PC-9 (cell line): ENCODE measurements around the gene HS6ST1. TPM values are rescaled to one million over a fixed set of nuclear protein-coding genes. Genes with fewer than 3 reads are reported as not detected.

Experiments used
- BruUV-seq: library from RNA; stranded (reverse); fragments of 400-500 nt; replicated peaks from 2 replicates; lab custom pipeline; 2021; lab: Mats Ljungman, UMichigan
- CTCF ChIA-PET: fragments of 300-600 bp; sonication (Branson Sonifier 250); formaldehyde crosslinking; loops from one replicate; lab custom pipeline; 2022; ENCODE audit warnings: antibody characterized with exemption; lab: Charles Lee
- POLR2A ChIA-PET: fragments of 300-600 bp; sonication (Branson Sonifier 250); formaldehyde crosslinking; loops from one replicate; lab custom pipeline; 2022; ENCODE audit warnings: antibody characterized with exemption; ENCODE audit not compliant: unreplicated experiment; lab: Charles Lee
- DNase-seq, 2 experiments: peaks; one replicate each; pipeline versions ENCODE4 v3.0.0 to v3.0.0-alpha.2; 2015 to 2022; ENCODE audit warnings: mixed read lengths in 1 of 2
- H2AFZ ChIP-seq: fragments of 200-600 bp; sonication (generic); 2 replicates; pipeline ENCODE4 v1.8.1; 2017; ENCODE audit warnings: antibody characterized with exemption
- H3F3A ChIP-seq: fragments of 200-600 bp; sonication (generic); 2 replicates; pipeline ENCODE4 v1.8.1; 2017; ENCODE audit warnings: antibody characterized with exemption, mild to moderate bottlenecking, low read depth; ENCODE audit not compliant: insufficient read depth
- H3K27ac ChIP-seq: fragments of 200-600 bp; sonication (generic); 2 replicates; pipeline ENCODE4 v1.6.1; 2016; ENCODE audit warnings: mixed run types
- H3K27me3 ChIP-seq: fragments of 200-600 bp; sonication (generic); 2 replicates; pipeline ENCODE4 v1.6.1; 2016; ENCODE audit warnings: low read depth, mixed run types; ENCODE audit not compliant: insufficient read depth
- H3K36me3 ChIP-seq: fragments of 200-600 bp; sonication (generic); 2 replicates; pipeline ENCODE4 v1.6.1; 2016; ENCODE audit warnings: low read depth, mixed run types
- H3K4me1 ChIP-seq: fragments of 200-600 bp; sonication (generic); replicated peaks from 2 replicates; pipeline ENCODE4 v1.6.1; 2016; ENCODE audit warnings: mixed run types; ENCODE audit not compliant: insufficient read depth
- H3K4me2 ChIP-seq: fragments of 200-600 bp; sonication (generic); 2 replicates; pipeline ENCODE4 v1.6.1; 2017; ENCODE audit warnings: mixed run types
- H3K4me3 ChIP-seq: fragments of 200-600 bp; sonication (generic); 2 replicates; pipeline ENCODE4 v1.6.1; 2016; ENCODE audit warnings: mixed run types
- H3K79me2 ChIP-seq: fragments of 200-600 bp; sonication (generic); 2 replicates; pipeline ENCODE4 v1.6.1; 2017; ENCODE audit warnings: low read depth, mixed run types
- H3K9me2 ChIP-seq: fragments of 200-600 bp; sonication (generic); 2 replicates; pipeline ENCODE4 v1.8.1; 2017; ENCODE audit warnings: mild to moderate bottlenecking; ENCODE audit not compliant: insufficient read depth
- H3K9me3 ChIP-seq: fragments of 200-600 bp; sonication (generic); 2 replicates; pipeline ENCODE4 v1.8.1; 2016; ENCODE audit warnings: low read depth; ENCODE audit not compliant: insufficient read depth
- H4K20me1 ChIP-seq: fragments of 200-600 bp; sonication (generic); 2 replicates; pipeline ENCODE4 v1.8.1; 2017; ENCODE audit not compliant: insufficient read depth
- CTCF ChIP-seq: fragments of 200-600 bp; sonication (generic); conservative IDR thresholded peaks from 2 replicates; pipeline ENCODE4 v1.6.1; 2017; ENCODE audit warnings: mixed run types, antibody characterized with exemption, mild to moderate bottlenecking, moderate library complexity
- EZH2 ChIP-seq: fragments of 200-600 bp; sonication (generic); IDR thresholded peaks from 2 replicates; pipeline ENCODE4 v1.8.0; 2017; ENCODE audit warnings: antibody characterized with exemption, low read depth
- intact Hi-C: fragments of 100-400 bp; cut with micrococcal nuclease; formaldehyde crosslinking; loops from one replicate; pipeline ENCODE4 v1.10.0; 2022; ENCODE audit not compliant: unreplicated experiment
- total RNA-seq: library from RNA; stranded (reverse); gene quantifications from 2 replicates; pipeline ENCODE4 v1.2.3, GENCODE V29; 2021

HS6ST1 gene
- total RNA-seq, 1 experiment from 2014 or later, result 20.2 TPM

GRCh38 chr2:128322715-128323554 is 4.3 kb upstream of the HS6ST1 start:
- Histone ChIP-seq H2AFZ (no peak overlapping the region), H4K20me1 (no peaks in the 10 kb centered on the region), H3K36me3 (no peaks in the 10 kb centered on the region), H3K9me2 (no peaks in the 10 kb centered on the region), H3K4me3 (peak overlapping the region; percentile 90; the same call in 1 of the 2 replicates), H3K27me3 (no peaks in the 10 kb centered on the region), H3K79me2 (no peaks in the 10 kb centered on the region), H3K4me2 (peak overlapping the region; percentile 90), H3K27ac (no peak overlapping the region), H3K9me3 (no peaks in the 10 kb centered on the region), H3K4me1 (no peaks in the 10 kb centered on the region; the same call in 1 of the 2 replicates), H3F3A (no peaks in the 10 kb centered on the region)
- TF ChIP-seq EZH2, result no peak
- TF ChIP-seq CTCF, result no peak
- ChIA-PET CTCF (interaction anchor here (0.7 kb wide), 1 partner anchor 149 kb away, joined by 9 read pairs; no protein-coding TSS in a partner anchor), POLR2A (interaction anchor here (0.5 kb wide), 1 partner anchor 203 kb away, joined by 3 read pairs; no protein-coding TSS in a partner anchor)
- DNase-seq, result no peak
- no TSS peak for BruUV-seq
- intact Hi-C loops, result loop anchor here (5.0 kb wide), 3 partner anchors 74 to 164 kb away; no protein-coding TSS in a partner anchor

- Histone ChIP-seq H3K27me3 (no peaks in the 10 kb centered on the region), H3F3A (no peaks in the 10 kb centered on the region), H3K27ac (peak overlapping the region; percentile 52; the same call in 1 of the 2 replicates), H4K20me1 (peaks cover 6% of the 10 kb centered on the region), H3K4me1 (peaks cover 3% of the 10 kb centered on the region), H3K79me2 (peaks cover 8% of the 10 kb centered on the region), H3K36me3 (no peaks in the 10 kb centered on the region), H3K9me3 (no peaks in the 10 kb centered on the region), H3K4me3 (peak overlapping the region; percentile 90), H3K4me2 (peak overlapping the region; percentile 90), H2AFZ (peak overlapping the region; percentile 95), H3K9me2 (no peaks in the 10 kb centered on the region)
- TSS peak; percentile 80 for BruUV-seq
- intact Hi-C loops, result loop anchor here (5.0 kb wide), 3 partner anchors 75 to 165 kb away; no protein-coding TSS in a partner anchor
- TF ChIP-seq EZH2, result no peak
- peak; percentile 85 for TF ChIP-seq CTCF
- DNase-seq, result peak; percentile 66 to 85
- ChIA-PET POLR2A (interaction anchor here (0.6 kb wide), 1 partner anchor 104 kb away, joined by 5 read pairs; no protein-coding TSS in a partner anchor), CTCF (interaction anchor here (0.7 to 1.3 kb wide), 2 partner anchors 104 to 148 kb away, joined by 3 to 9 read pairs; no protein-coding TSS in a partner anchor)
These were observed 3.4 kb upstream of the HS6ST1 start for GRCh38 chr2:128321784-128322714.
